T1000 (cell line): Measurements from ENCODE around the gene FRY.

Experiments
- DNase-seq: peaks from one replicate; lab custom pipeline; 2025; ENCODE audit warnings: mixed read lengths; lab: John Stamatoyannopoulos, UW

FRY gene

GRCh38 chr13:32086791-32087441 is 55.3 kb downstream of the FRY start:
- no peak for DNase-seq

DNA sequence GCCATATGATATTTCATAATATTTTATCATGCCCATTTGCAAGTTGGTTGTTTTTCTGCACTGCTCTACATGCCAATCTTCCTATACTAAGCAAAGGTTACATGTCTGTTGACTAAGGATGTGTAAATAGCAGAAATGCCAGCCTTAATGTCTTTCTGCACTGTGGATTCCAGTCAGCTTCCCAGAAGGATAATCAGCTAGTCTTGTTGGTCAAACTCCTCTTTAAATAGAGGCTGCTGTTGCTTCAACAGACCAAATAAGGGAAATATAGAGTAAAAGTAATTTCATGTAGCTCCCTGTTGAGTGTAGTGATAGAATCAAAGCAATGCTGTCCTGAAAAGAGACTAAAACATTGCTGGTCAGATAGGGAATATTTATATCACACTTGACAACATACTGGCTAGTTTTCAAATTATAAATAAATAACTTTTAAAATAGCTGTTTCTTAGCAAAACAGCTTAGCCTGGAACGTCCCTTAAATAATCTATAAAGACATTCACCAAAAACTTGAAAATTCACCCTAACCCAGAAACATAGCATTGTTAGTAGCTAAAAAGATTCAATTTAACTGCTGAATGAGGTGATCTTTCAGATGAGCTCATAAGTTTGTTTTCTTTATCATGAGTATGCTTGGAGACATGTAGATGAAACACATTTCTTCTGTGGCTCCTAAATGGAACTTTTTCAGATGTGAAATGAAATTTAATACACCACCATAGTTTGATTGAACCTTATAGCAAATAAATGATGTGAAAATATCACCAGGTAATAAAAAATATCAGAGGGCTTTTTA is 56.6 kb downstream of the FRY start:
- DNase-seq, result no peak

DNA sequence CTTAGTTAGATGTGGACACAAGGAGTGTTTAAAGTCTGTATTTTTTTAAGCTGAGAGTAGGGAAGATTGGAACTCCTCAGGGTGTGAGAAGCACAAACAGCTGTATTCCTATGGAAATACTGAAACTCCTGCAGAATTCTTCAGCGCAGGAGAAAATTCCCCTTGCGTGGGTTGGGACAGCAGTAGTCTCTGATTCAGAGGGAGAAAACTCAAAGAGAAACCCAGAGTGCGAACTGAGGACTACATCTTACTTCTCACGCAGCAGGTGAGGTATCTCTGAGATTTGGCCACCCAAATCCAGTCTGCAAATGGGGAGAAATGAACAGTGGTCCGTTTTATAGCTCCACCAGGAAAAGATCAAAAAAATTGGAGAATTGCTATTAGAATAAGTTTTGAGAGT is 60.9 kb downstream of the FRY start:
- DNase-seq, result no peak

DNA sequence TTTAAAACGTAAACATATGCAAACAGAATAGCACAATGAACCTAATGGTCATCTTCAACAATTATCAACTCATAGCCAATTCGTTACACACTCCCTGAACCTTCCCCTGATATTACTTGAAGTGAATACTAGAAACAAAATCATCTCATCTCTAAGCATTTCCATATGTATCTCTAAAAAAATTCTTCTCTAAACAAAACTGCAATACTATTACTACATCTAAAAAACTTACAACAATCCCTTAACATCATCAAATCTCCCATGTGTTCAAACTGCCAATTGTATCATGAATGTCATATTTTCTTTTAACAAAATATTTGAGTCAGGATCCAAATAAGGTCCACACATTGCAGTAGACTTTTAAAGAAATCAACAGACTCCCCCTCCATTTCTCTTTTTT is 61.4 kb downstream of the FRY start:
- no peak for DNase-seq

GRCh38 chr13:32098272-32098671 is 66.7 kb downstream of the FRY start:
- DNase-seq, result no peak

GRCh38 chr13:32105653-32106313 is 74.2 kb downstream of the FRY start:
- no peak for DNase-seq

DNA sequence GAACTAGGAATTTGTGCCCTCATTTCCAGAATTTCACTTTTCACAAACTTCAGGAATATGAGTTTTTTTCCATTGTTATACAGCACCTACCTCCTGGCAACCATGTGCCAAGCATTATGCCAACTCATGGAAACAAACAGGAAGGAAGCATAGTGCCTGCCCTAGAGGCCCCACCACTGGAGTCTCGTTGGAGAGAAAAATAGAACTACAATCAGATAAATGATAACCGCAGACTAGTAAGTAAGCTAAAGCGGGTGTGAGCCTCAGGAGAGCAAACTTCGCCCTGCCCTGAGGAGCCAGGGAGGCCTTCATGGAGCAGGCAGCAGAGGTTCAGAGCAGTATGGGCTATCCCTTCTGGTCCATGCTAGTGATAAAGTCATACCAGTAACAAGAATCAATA is 75.9 kb downstream of the FRY start:
- DNase-seq, result no peak

DNA sequence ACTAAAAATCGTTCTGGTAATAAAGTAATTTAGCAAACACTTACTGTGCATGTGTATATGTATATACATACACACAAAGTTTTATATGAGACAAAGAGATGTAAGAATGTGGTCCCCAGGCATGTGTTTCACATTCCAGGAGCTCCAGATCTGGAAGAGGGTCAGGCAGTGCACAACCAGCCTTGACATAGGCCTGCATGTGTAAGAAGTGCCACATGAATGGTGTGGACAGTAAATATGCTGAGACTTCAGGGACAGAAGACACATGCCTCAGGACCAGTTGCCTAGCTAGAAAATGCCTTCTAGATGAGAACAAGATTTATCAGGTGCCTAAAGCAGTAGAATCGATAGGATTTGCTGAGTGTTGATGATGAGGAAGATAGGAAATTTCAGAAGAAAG is 76.4 kb downstream of the FRY start:
- no peak for DNase-seq

DNA sequence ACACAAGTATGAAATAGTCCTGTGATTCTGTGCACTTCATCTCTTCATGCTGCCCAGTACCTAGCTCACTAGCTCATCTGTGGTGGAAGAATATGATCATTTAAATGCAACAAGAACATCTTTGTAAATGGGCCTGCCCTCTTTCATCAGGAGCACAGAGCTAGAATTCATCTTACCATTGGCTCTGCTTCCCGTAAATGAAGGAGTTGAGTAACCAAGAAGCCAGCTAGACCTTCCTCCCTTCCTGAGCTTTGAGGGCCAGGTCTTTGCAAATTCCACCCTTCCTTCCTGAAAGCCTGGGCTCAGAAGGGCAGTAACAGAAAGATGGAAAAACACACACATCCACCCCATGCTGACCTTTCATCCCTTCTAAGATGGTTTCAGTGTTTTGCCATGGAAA is 82.0 kb downstream of the FRY start:
- no peak for DNase-seq

- no peak for DNase-seq
Observed at GRCh38 chr13:32114284-32114950, 82.8 kb downstream of the FRY start.

GRCh38 chr13:32115066-32115465 is 83.5 kb downstream of the FRY start:
- no peak for DNase-seq

- DNase-seq, result no peak
Observed at GRCh38 chr13:32116210-32116609, 84.6 kb downstream of the FRY start.

GRCh38 chr13:32117001-32117400 is 85.4 kb downstream of the FRY start:
- DNase-seq, result no peak

DNA sequence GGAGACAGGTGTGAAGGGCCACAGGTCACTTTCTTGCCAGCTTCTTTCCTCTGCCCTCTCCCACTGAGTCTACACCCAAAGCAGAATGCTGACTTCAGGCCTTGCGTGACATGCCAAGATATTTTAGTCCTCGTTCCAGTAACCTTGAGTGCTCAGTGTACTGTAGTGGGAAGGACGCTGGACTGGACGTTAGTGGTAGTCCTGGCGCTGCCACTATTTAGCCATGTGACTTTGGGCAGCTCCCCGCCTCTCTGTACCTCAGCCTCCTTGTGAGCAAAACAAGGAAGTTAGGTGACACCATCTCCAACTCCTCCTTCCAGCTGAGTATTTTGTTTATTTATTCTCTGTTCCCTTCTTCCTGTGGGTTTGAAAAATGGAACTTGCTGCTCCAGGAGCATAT is 86.1 kb downstream of the FRY start:
- DNase-seq, result no peak

DNA sequence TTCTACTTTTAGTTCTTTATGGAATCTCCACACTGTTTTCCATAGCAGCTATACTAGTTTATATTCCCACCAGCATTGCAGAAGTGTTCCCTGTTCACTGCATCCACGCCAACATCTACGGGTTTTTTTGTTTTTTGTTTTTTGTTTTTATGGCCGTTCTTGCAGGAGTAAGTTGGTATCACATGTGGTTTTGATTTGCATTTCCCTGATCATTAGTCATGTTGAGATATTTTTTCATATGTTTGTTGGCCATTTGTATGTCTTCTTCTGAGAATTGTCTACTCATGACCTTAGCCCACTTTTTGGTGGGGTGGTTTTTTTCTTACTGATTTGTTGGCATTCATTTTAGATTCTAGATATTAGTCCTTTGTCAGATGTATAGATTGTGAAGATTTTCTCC is 89.7 kb downstream of the FRY start:
- no peak for DNase-seq

DNA sequence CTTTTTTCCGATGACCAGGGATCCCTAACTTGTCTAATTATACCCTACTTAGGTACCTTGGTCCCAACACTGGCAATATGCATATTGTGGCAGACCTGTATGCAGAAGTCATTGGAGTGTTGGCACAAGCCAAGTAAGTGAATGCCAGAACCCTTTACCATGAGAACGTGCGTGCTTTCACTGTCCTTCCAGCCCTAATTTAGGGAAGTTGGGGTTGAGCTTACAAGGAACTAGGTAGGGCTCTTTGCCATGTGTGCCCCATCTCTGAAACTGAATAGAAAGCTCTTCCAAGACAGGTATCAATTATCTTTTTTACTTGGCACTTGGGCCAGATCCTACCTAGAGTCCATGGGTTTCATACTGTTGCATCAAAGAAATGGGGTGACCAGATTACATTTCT is 93.2 kb downstream of the FRY start:
- DNase-seq, result no peak

DNA sequence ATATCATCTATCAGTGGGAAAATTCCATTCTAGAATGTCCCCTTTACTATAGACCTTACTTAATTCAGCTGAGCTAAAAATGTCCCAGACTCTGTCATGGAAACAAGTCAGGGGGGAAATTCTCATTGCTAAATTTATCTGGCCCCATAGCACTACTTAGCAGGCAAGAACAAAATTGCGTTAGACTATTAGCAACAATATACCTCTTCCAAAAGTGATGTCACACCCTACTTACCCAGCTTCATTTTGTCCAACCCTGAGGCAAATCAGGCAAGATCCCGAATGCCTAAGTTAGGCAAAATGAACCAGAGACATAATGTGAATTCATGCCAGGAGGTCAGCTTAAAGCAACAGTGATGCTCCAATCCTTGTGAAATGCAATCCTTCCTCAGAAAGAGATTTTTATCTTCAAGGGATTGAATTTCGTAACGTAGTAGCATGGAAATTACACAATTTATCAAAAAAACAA is 93.7 kb downstream of the FRY start:
- no peak for DNase-seq

- DNase-seq, result no peak
Observed at GRCh38 chr13:32125751-32126150, 94.2 kb downstream of the FRY start.

- DNase-seq, result no peak
Observed at GRCh38 chr13:32126278-32126677, 94.7 kb downstream of the FRY start.

DNA sequence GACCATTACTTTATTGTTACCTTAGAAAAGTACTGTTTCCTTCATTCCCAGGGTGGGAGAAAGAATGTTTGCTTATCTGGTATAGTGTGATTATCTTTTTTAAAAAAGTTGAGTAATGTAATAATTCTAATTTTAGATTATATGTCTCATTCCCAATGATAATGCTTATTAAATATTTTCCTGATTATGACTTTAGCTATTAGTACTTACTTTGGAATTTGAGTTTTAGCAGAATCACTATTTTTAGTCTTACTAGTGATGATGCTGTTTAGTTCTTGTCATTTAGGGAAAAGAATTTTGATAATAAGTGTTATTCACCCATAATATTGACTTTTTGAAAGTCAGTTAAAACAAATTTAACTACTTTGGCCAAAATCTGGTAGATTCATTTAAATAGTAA is 95.2 kb downstream of the FRY start:
- no peak for DNase-seq

GRCh38 chr13:32127691-32128090 is 96.1 kb downstream of the FRY start:
- DNase-seq, result no peak

- no peak for DNase-seq
Observed at GRCh38 chr13:32134241-32135055, 102.9 kb downstream of the FRY start.
